HG03354 (cell line): Measurements from ENCODE around the gene RNF126.
"Not testable (repeated sequence)": the region's sequence is repeated elsewhere in the genome, so short reads cannot be mapped to it uniquely, and the experiment has no call there.

Experiments used
- ATAC-seq: cut with Tn5 transposase; IDR thresholded peaks from one replicate; pipeline ENCODE4 v1.9.1; 2021; ENCODE audit warnings: mild to moderate bottlenecking; ENCODE audit not compliant: unreplicated experiment, poor library complexity, severe bottlenecking

Gene RNF126

DNA sequence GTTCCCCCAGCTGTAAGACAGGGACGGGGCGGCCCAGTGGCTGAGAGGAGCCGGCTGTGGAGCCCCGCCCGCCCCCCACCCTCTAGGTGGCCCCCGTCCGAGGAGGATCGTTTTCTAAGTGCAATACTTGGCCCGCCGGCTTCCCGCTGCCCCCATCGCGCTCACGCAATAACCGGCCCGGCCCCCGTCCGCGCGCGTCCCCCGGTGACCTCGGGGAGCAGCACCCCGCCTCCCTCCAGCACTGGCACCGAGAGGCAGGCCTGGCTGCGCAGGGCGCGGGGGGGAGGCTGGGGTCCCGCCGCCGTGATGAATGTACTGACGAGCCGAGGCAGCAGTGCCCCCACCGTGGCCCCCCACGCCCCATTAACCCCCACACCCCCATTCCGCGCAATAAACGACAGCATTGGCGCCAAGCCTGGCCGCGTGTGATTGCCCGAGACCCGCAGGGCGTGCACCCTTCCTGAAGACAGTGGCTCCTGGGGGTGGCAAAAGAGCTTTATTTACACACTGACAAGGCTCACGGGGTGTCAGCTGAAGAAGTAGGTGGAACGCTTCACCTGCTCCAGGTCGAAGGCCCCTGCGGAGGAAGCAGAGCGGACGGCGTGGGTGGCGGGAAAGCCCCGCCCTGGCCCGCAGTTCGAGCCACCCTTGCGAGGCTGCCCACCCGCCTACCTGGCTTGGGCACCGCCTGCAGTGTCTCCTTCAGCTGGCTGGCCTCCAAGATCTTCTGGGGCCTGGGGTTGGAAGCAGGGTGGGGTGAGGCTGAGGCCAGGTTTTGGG, 46.1 kb downstream of the RNF126 start:
- no peak for ATAC-seq

DNA sequence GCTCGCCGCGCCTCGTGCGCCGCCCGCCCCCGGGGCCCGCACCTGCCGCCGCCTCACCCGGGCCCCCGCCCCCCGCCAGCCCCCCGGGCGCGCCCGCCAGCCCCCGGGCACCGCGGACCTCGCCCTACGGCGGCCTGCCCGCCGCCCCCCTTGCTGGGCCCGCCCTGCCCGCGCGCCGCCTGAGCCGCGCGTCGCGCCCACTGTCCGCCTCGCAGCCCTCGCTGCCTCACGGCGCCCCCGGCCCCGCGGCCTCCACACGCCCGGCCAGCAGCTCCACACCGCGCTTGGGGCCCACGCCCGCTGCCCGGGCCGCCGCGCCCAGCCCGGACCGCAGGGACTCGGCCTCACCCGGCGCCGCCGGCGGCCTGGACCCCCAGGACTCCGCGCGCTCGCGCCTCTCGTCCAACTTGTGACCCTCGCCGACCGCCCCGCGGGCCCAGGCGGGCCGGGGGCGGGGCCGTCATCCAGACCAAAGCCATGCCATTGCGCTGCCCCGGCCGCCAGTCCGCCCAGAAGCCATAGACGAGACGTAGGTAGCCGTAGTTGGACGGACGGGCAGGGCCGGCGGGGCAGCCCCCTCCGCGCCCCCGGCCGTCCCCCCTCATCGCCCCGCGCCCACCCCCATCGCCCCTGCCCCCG, 46.8 kb downstream of the RNF126 start:
- no peak for ATAC-seq

DNA sequence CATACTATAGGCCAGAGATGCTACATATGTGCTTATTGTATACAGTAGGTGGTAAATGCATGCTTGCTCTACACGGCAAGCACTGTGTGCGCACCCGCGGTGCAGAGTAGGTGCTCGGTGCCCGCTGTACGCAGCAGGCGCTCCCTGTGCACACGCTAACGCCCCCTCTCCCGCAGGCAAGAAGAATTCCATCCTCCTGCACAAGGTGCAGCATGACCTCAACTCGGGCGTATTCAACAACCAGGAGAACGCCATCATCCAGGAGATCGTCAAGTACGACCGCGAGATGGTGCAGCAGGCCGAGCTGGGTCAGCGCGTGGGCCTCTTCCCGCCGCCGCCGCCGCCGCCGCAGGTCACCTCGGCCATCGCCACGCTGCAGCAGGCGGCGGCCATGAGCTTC, 47.4 kb downstream of the RNF126 start:
- ATAC-seq, result no peak

DNA sequence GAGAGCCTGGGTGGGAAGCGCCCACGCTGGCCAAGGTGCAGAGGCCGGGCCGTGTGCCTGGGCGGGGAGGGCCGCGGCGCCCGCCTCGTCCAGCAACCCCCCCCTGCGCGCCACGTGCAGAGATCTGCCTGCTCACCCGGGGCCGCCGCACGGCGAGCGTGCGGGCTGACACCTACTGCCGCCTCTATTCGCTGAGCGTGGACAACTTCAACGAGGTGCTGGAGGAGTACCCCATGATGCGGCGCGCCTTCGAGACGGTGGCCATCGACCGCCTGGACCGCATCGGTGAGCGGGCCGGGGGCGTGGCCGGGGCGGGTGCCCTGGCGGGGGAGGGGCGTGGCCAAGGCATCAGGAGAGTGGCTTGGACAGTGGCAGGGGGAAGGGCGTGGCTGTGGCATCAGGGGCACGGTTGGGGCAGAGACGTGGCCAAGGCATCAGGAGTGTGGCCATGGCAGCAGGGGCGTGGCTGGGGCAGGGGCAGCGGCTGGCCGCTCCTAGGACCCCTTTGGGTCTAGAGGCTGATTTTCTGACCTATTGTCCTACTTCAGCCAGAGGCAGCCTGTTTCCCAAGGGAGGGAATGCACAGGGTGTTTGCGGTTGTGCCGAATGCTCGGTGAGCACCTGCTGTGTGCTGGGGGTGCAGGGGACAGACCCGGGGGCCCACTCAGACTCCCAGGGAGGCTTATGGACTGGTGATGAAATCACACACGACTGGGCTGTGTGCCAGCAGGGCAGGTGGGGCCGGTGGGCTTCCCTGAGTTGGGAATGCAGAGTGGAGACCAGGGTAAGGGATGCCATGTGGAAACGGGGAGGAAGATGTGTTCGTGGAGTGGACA, 49.1 kb downstream of the RNF126 start:
- ATAC-seq, result no peak

DNA sequence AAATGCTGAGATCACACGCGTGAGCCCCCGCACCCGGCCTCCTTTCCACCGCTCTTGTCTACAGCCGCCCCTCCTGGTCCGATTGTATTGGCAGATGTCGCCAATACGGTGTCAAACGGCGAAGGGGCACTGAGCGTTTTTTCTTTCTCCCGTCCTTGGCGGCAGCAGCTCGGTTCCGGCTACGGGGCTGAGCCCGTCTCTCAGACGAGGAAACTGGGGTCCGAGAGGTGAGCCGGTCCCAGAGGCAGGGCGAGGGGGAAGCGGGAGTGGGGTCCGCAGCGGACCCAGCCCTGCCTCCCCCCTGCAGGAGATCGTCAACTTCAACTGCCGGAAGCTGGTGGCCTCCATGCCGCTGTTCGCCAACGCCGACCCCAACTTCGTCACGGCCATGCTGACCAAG, 50.1 kb downstream of the RNF126 start:
- no peak for ATAC-seq

DNA sequence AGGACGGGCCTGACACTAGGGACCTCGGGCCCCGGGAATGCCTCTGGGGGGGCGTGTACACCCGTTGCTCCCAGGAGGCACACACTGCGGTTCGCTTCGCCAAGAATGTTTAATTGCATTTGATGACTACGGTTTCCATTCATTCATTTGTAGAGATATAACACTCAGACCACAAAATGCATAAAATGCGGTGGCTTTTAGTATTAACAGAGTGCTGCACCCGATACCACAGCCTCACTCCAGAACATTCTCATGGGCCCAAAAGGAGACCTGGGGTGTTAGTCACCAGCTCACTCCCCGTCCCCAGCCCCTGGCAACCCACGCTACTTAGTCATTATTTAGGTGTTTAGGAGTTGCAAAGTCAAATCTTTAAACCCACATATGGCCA, 51.5 kb downstream of the RNF126 start:
- ATAC-seq, result no peak

DNA sequence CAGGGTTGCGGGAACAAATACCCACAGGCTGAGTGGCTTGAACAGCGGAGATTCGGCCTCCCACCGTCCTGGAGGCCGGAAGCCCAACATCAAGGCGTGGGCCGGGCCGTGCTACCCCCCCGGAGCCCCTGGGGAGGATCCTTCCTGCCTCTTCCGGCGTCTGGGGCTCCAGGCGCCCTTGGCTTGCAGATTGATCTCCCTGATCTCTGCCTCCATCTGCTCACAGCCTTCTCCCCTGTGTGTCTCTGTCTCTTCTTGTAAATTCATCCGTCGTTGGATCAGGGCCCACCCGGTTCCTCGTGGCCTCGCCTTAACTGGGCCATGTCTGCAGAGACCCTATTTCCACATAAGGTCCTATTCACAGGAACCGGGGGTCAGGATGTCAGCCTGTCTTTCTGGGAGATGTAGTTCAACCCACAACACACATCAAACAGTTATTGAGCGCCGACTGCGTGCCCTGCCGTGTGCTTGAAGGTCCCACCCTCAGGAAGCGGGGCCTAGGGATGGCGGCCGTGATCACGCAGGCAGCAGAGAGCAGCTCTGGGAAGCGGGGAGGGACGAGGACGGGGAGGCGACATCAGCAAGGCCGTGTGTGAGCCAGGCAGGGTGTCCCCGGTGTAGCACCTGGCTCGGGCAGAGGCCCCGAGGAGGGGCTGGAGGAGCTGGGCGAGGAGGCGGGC, 52.1 kb downstream of the RNF126 start:
- ATAC-seq, result no peak

DNA sequence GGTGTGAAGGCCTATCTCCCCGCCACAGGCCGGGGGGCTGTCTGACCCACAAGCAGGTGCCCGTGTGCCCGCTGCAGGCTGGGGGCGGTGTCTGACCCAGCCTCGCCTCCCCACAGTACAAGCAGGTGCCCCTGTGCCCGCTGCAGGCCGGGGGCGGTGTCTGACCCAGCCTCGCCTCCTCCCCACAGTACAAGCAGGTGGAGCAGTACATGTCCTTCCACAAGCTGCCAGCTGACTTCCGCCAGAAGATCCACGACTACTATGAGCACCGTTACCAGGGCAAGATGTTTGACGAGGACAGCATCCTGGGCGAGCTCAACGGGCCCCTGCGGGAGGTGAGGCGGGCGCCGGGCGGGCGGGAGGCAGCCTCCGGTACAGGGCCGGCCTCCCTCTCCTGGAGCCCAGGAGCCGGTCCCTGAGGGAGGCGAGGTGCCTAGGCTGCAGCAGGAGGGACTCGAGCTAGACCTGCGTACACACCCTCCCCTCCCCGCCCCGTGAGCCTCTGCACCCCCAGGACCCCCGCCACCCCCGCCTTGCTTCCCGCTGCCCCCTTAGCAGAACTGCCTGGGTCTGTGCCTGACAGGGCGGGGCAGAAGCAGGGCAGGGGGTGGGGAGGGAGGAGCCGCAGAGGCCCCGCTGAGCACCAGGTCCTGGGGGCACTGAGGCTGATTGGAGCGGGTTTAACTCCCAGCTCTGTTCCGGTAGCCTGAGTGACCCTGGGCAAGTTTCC, 52.8 kb downstream of the RNF126 start:
- no peak for ATAC-seq

DNA sequence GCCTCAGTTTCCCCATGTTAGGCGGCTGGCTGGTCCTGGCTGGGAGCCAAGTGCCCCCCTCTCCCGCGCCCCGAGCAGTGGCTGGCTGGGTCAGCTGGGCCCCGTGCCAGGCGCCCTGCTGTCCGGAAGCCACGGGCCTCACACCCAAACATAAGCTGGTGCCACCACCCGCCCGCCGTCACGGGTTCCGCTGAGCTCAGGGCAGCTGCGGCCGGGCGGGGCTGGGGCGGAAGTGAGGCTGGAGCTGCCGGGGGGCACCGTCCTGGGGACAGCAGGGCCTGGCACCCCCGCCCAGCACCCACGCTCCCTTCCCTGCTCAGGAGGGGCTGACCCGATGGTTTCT, 54.0 kb downstream of the RNF126 start:
- ATAC-seq, result no peak

DNA sequence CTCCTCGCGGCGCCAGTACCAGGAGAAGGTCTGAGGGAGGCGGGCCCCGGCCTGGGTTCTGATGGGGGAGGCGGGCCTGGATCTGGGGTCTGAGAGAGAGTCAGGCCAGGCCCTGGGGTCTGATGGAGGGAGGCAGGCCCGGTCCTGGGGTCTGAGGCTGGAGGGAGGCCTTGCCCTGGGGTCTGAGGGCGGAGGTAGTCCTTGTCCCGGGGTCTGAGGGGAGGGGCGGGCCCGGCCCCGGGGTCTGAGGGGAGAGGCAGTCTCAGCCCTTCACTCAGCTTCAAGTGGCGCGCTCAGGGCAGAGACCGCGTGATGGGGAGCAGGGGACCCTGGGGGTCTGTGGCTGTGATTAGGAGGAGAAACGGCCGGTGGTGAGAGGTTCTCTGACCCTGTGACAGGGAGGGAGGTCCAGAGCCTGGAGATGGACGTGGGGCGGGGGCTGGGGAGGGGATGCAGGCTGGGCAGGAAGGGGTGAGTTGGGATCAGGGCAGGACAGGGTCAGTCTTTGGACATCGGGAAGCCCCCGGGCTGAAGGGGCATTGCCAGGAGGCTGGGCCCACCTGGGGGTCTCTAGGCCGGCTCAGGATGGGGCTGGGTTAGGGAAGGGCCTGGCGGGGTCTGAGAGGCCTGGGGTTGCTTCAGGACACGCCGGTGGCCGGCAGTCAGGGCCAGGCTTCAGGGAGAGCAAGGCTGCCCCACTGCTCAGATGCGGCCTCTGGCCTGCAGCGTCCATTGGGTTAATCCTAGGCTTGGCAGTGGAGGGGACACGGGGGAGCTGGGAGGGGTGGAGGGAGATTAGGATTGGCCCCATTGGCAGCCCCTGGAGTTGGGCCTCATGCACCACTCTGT, 54.6 kb downstream of the RNF126 start:
- ATAC-seq, result no peak

DNA sequence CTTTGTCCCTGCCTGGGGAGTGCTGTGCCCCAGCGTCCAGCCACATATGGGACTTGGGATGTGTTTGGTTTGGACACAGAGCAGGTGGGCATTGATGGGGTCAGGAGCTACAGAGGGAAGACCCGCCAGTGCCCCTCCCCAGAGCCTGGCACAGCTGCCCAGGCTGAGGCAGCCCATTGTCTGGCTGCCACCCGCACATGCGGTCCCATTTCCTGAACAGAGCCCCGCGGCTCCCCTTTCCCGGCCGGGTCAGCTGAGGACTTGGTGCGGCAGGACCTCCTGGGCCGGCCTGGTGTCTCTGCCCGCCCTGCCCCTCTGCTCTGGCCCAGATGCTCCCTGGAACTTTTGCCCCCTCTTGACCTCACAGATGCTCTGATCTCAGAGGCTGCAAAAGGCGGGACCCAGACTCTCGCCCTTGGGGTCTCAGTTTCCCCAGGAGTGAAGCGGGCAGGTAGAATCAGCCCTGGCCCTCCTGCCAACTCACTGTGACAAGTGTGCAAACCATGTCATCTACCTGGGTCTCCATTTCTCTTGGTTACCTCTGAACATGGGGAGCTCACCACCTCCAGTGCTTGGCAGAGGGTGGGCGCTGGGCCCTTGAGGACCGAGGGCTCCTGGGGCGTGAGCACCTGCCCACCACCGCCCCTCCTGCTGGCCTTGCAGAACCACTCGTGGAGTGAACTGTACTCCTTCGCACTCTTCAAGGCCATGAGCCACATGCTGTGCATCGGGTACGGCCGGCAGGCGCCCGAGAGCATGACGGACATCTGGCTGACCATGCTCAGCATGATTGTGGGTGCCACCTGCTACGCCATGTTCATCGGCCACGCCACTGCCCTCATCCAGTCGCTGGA, 55.5 kb downstream of the RNF126 start:
- ATAC-seq, result no peak

DNA sequence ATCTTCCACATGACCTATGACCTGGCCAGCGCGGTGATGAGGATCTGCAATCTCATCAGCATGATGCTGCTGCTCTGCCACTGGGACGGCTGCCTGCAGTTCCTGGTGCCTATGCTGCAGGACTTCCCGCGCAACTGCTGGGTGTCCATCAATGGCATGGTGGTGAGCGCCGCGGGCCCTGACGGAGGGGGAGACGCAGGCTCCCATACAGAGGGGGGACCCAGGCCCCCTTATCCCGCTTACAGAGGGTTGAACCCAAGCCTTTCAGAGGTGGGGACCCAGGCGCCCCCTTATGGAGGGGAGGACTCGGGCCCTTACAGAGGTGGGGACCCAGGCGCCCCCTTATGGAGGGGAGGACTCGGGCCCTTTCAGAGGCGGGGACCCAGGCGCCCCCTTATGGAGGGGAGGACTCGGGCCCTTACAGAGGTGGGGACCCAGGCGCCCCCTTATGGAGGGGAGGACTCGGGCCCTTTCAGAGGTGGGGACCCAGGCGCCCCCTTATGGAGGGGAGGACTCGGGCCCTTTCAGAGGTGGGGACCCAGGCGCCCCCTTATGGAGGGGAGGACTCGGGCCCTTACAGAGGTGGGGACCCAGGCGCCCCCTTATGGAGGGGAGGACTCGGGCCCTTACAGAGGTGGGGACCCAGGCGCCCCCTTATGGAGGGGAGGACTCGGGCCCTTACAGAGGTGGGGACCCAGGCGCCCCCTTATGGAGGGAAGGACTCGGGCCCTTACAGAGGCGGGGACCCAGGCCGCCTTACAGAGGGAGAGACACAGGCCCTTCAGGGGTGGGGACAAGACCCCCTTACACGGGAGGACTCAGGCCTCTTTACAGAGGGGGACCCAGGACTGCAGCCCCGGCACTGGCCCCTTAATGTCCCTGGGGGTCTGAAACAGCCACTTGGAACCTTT, 57.7 kb downstream of the RNF126 start:
- ATAC-seq, result not testable (repeated sequence)

DNA sequence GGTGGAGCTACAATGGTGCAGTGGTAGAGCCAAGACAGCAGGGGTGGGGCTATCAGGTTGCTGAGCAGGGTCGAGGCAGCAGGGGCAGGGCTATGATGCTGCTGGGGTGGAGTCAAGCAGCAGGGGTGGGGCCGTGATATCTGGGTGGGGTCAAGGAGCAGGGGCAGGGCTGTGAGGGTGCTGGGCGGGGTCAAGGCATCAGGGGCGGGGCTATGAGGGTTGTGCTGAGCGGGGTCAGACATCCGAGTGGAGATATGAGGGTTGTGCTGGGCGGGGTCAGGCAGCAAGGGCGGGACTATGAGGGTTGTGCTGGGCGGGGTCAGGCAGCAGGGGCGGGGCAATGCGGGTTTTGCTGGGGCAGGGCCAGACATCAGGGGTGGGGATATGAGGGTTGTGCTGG, 58.7 kb downstream of the RNF126 start:
- ATAC-seq, result no peak

DNA sequence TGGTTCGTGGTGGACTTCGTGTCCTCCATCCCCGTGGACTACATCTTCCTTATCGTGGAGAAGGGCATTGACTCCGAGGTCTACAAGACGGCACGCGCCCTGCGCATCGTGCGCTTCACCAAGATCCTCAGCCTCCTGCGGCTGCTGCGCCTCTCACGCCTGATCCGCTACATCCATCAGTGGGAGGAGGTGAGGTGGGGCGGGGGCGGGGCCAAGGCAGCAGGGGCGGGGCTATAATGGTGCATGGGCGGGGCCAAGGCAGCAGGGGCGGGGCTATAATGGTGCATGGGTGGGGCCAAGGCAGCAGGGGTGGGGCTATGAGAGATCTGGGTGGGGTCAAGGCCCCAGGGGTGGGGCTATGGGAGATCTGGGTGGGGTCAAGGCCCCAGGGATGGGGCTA, 59.2 kb downstream of the RNF126 start:
- not testable (repeated sequence) for ATAC-seq

DNA sequence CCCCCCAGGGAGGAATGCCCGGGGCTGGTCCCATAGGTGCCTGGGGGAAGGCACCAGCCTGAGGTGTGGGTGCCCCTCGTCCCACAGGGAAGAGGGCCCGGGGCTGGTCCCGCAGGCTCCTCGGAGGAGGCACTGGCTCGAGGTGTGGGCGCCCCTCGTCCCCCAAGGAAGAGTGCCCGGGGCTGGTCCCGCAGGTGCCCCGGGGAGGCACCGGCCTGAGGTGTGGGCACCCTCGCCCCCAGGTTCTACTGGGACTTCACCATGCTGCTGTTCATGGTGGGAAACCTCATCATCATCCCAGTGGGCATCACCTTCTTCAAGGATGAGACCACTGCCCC, 59.7 kb downstream of the RNF126 start:
- not testable (repeated sequence) for ATAC-seq

DNA sequence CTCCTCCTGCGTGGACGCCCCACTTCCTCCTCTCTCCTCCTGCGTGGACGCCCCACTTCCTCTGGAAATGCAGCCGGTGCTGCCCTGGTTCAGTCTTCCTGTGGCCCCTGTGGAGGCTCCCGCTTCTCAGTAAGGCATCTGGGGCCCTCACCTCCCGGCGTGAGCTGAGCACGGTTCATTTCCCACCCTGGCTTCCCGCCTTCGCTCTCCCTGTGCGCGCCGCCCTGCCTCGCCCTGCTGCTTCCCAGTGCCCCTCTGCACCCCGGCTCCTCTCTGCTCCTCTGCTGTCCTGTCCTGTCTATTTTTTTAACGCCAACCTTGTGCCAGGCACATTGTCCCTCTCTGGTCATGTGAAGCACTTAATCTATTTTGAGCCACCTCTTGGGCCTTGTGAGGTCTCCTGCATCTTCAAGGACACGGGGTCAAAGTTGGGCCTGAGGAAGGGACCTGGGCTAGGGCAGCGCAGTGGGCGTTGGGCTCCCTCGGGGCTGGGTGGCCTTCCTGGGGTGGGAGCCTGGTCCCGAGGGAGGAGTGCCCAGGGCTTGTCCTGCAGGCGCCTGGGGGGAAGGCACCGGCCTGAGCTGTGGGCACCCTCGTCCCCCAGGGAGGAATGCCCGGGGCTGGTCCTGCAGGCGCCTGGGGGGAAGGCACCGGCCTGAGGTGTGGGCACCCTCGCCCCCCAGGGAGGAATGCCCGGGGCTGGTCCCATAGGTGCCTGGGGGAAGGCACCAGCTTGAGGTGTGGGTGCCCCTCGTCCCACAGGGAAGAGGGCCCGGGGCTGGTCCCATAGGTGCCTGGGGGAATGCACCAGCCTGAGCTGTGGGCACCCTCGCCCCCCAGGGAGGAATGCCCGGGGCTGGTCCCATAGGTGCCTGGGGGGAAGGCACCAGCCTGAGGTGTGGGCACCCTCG, 60.4 kb downstream of the RNF126 start:
- ATAC-seq, result no peak
